ENCODE measurements around the gene NOVA2.

Gene NOVA2

DNA sequence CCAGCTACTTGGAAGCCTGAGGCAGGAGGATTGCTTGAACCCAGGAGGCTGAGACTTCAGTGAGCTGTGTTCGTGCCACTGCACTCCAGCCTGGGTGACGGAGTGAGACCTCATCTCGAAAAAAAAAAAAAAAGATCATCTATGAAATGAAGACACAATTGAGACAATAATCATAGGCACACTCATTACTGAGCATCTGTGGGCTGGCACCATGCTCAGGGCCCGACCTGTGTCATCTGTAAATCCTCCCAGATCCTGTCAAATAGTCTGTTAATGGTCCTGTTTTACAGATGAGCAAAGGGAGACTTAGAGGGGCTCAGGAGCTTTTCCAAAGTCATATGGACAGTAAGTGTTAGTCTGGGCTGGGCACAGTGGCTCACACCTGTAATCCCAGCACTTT lies 54.9 kb downstream of the NOVA2 start:
- no peak for DNase-seq
- Histone ChIP-seq H3K9ac (ENCODE audit: low read length) (no peak overlapping the region), H2BK120ac (ENCODE audit: low read depth, low read length) (no peak overlapping the region), H2BK15ac (ENCODE audit: low read depth, poor library complexity, severe bottlenecking) (no peak overlapping the region), H3K9me3 (ENCODE audit: control insufficient read depth, low read length) (no peaks in the 10 kb centered on the region), H3K23ac (ENCODE audit: low read length in 2 of 2) (no peak overlapping the region), H4K91ac (ENCODE audit: low read length) (no peak overlapping the region), H3K18ac (ENCODE audit: low read depth in 1 of 2, low read length in 2 of 2) (no peak overlapping the region), H2AFZ (ENCODE audit: low read depth, low read length) (no peak overlapping the region), H3K4ac (ENCODE audit: low read depth in 1 of 2, low read length in 2 of 2) (no peak overlapping the region), H4K8ac (ENCODE audit: low read length) (no peak overlapping the region), H3K27me3 (ENCODE audit: control insufficient read depth in 1 of 2, insufficient read depth in 1 of 2, low read length in 2 of 2) (peaks cover 9 to 49% of the 10 kb centered on the region in 2 experiments), H3K36me3 (ENCODE audit: control insufficient read depth in 1 of 2, insufficient read depth in 2 of 2, low read depth in 1 of 2, low read length in 2 of 2) (no peaks in the 10 kb centered on the region), H2BK12ac (ENCODE audit: low read length in 2 of 2) (no peak overlapping the region), H3K14ac (ENCODE audit: low read length in 2 of 2) (no peak overlapping the region), H3K4me3 (ENCODE audit: insufficient read depth in 1 of 2, low read depth in 1 of 2, low read length in 2 of 2) (no peak overlapping the region), H2BK5ac (ENCODE audit: low read depth, low read length, poor library complexity, severe bottlenecking) (no peak overlapping the region), H2AK5ac (ENCODE audit: low read length, severe bottlenecking) (no peak overlapping the region), H3K79me1 (replicated peaks; ENCODE audit: low read length, poor library complexity, severe bottlenecking) (no peaks in the 10 kb centered on the region), H3K27ac (ENCODE audit: low read length, poor library complexity, severe bottlenecking) (no peak overlapping the region), H3K4me2 (ENCODE audit: low read length, poor library complexity, severe bottlenecking) (no peak overlapping the region), H3K4me1 (ENCODE audit: control insufficient read depth, insufficient read depth, low read depth, low read length) (no peaks in the 10 kb centered on the region)
- 72% methylated on average over 3 of the region's 4 CpGs for WGBS

DNA sequence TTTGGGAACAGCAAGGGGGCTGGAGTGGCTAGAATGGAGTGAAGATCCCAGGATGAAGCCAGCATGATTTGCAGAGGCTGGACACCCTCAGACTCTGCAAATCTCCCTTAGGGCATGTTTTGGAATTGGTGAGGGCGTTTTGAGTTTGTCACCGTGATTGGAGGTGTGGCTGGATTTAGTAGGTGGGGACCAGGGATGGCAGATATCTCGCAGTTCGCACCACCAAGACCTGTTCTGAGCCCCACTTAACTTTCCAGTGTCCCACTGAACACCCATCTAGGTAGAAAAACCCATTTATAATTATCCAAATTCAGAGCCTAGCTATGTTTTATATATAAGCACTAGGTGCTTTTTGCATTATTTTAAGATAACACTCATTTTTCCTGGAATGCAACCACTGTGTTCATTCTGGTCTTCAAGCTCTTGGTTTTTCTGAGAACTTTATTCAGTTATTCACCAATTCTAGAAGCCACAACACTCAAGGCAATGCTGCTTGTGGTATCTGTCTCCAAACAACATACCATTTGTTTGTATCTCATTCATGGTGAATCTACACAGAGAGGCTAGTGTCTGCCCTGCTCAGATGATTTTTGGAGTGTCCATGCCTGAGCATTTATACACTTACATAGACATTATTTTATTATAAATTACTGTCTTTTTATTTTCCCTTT lies 56.1 kb downstream of the NOVA2 start:
- Histone ChIP-seq H3K14ac (ENCODE audit: low read length in 2 of 2) (no peak overlapping the region), H3K9me3 (ENCODE audit: control insufficient read depth, low read length) (no peaks in the 10 kb centered on the region), H4K91ac (ENCODE audit: low read length) (no peak overlapping the region), H3K4me3 (ENCODE audit: insufficient read depth in 1 of 2, low read depth in 1 of 2, low read length in 2 of 2) (no peak overlapping the region), H3K4me2 (ENCODE audit: low read length, poor library complexity, severe bottlenecking) (no peak overlapping the region), H3K27ac (ENCODE audit: low read length, poor library complexity, severe bottlenecking) (no peak overlapping the region), H3K36me3 (ENCODE audit: control insufficient read depth in 1 of 2, insufficient read depth in 2 of 2, low read depth in 1 of 2, low read length in 2 of 2) (no peaks in the 10 kb centered on the region), H2BK5ac (ENCODE audit: low read depth, low read length, poor library complexity, severe bottlenecking) (no peak overlapping the region), H3K79me1 (replicated peaks; ENCODE audit: low read length, poor library complexity, severe bottlenecking) (no peaks in the 10 kb centered on the region), H2BK120ac (ENCODE audit: low read depth, low read length) (no peak overlapping the region), H2AK5ac (ENCODE audit: low read length, severe bottlenecking) (no peak overlapping the region), H3K4ac (ENCODE audit: low read depth in 1 of 2, low read length in 2 of 2) (no peak overlapping the region), H3K4me1 (ENCODE audit: control insufficient read depth, insufficient read depth, low read depth, low read length) (no peaks in the 10 kb centered on the region), H3K18ac (ENCODE audit: low read depth in 1 of 2, low read length in 2 of 2) (no peak overlapping the region), H4K8ac (ENCODE audit: low read length) (no peak overlapping the region), H3K27me3 (ENCODE audit: control insufficient read depth in 1 of 2, insufficient read depth in 1 of 2, low read length in 2 of 2) (peaks cover 9 to 57% of the 10 kb centered on the region in 2 experiments), H2BK12ac (ENCODE audit: low read length in 2 of 2) (no peak overlapping the region), H2AFZ (ENCODE audit: low read depth, low read length) (no peak overlapping the region), H3K9ac (ENCODE audit: low read length) (no peak overlapping the region), H3K23ac (ENCODE audit: low read length in 2 of 2) (no peak overlapping the region), H2BK15ac (ENCODE audit: low read depth, poor library complexity, severe bottlenecking) (no peak overlapping the region)
- DNase-seq, result no peak
- WGBS, result 80% methylated on average over 1 of the region's 4 CpGs

DNA sequence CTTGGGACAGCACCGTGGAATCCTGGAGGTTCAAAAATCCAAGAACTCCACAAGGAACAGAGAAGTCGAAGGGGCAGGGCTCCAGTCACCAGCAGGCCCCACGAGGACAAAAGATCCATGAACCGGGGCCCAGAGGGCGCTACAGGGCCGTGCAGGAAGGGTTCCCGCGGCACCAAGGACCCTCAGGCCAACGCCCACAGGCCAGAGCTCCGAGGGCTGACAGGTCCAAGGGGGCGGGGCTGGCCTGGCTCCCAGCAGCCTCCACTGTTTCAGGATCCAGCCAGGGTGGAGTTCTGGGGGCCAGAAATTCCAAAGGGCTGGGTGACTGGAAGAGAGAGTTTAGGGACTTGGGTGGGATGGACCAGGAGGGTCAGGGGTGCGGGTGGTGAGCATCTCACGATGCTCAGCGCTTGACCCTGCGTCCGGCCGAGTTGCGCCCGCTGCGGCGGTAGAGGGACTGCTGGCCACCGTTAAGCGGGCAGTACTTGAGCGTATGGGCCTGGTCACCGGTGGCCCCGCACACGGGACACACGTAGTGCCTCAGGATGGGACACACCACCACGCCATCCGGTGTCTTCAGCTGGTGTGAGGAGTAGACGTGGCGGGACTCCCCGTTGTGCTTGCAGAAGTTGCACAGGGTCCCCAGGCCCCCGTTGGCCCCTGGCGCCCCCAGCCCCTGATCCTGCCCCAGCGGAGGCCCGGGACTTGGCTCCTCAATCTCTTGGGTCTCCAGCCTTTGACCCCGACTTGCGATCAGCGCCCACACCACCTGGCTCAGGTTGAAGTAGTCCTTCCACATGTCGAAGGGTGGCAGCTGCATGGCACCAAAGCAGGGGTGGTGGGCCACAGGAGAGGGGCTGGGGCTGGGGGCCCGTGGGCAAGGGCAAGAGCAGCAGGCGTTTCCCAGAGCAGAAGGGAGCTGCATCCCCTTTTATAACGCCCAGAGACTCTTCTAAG lies 59.5 kb downstream of the NOVA2 start, which contains the start of gene NANOS2:
Gene NANOS2, minus strand, starts transcription at position 905 of the 957 bp plus-strand sequence. Its CDS starts 85 bp downstream, at position 820.
- H3K9me3 ChIP-seq (ENCODE audit: control insufficient read depth, low read length), result no peaks in the 10 kb centered on the region
- H2AFZ ChIP-seq (ENCODE audit: low read depth, low read length), result no peak within 1 kb of the TSS
- H3K4ac ChIP-seq (ENCODE audit: low read depth in 1 of 2, low read length in 2 of 2), result no peak within 1 kb of the TSS
- no peak within 1 kb of the TSS for H3K14ac ChIP-seq (ENCODE audit: low read length in 2 of 2)
- no peak within 1 kb of the TSS for H2BK120ac ChIP-seq (ENCODE audit: low read depth, low read length)
- no peak within 1 kb of the TSS for H3K27ac ChIP-seq (ENCODE audit: low read length, poor library complexity, severe bottlenecking)
- H3K4me3 ChIP-seq (ENCODE audit: insufficient read depth in 1 of 2, low read depth in 1 of 2, low read length in 2 of 2), result no peak within 1 kb of the TSS
- H2BK15ac ChIP-seq (ENCODE audit: low read depth, poor library complexity, severe bottlenecking), result no peak within 1 kb of the TSS
- no peak for DNase-seq
- WGBS, result 70% methylated on average over 44 of the region's 44 CpGs
- no peak within 1 kb of the TSS for H3K23ac ChIP-seq (ENCODE audit: low read length in 2 of 2)
- no peak within 1 kb of the TSS for H2BK12ac ChIP-seq (ENCODE audit: low read length in 2 of 2)
- H2BK5ac ChIP-seq (ENCODE audit: low read depth, low read length, poor library complexity, severe bottlenecking), result no peak within 1 kb of the TSS
- no peaks in the 10 kb centered on the region for H3K79me1 ChIP-seq (replicated peaks; ENCODE audit: low read length, poor library complexity, severe bottlenecking)
- H3K4me2 ChIP-seq (ENCODE audit: low read length, poor library complexity, severe bottlenecking), result no peak within 1 kb of the TSS
- H4K91ac ChIP-seq (ENCODE audit: low read length), result no peak within 1 kb of the TSS
- H3K4me1 ChIP-seq (ENCODE audit: control insufficient read depth, insufficient read depth, low read depth, low read length), result no peaks in the 10 kb centered on the region
- no peak within 1 kb of the TSS for H4K8ac ChIP-seq (ENCODE audit: low read length)
- peaks cover 5 to 62% of the 10 kb centered on the region in 2 experiments for H3K27me3 ChIP-seq (ENCODE audit: control insufficient read depth in 1 of 2, insufficient read depth in 1 of 2, low read length in 2 of 2)
- no peaks in the 10 kb centered on the region for H3K36me3 ChIP-seq (ENCODE audit: control insufficient read depth in 1 of 2, insufficient read depth in 2 of 2, low read depth in 1 of 2, low read length in 2 of 2)
- H2AK5ac ChIP-seq (ENCODE audit: low read length, severe bottlenecking), result no peak within 1 kb of the TSS
- no peak within 1 kb of the TSS for H3K9ac ChIP-seq (ENCODE audit: low read length)
- H3K18ac ChIP-seq (ENCODE audit: low read depth in 1 of 2, low read length in 2 of 2), result no peak within 1 kb of the TSS

DNA sequence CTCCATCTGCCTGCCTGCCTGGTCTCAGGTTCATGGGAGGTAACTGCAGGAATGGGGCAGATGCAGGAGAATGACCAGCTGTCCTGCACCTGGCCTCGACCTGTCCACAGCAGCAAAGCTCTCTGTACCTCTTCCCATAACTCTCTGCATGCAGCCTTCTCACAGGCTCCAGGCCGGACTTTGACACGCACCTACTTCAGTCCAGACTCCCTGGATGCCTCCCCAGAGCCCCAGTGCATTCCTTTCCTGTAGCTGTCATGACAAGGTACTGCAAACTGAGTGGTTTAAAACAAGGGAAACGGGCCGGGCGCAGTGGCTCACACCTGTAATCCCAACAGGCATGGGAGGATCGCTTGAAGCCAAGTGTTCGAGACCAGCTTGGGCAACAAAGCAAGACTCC lies 62.4 kb downstream of the NOVA2 start:
- Histone ChIP-seq H3K4me2 (ENCODE audit: low read length, poor library complexity, severe bottlenecking) (no peak overlapping the region), H2BK5ac (ENCODE audit: low read depth, low read length, poor library complexity, severe bottlenecking) (no peak overlapping the region), H3K18ac (ENCODE audit: low read depth in 1 of 2, low read length in 2 of 2) (no peak overlapping the region), H3K36me3 (ENCODE audit: control insufficient read depth in 1 of 2, insufficient read depth in 2 of 2, low read depth in 1 of 2, low read length in 2 of 2) (no peaks in the 10 kb centered on the region), H3K79me1 (replicated peaks; ENCODE audit: low read length, poor library complexity, severe bottlenecking) (no peaks in the 10 kb centered on the region), H2AK5ac (ENCODE audit: low read length, severe bottlenecking) (no peak overlapping the region), H4K91ac (ENCODE audit: low read length) (no peak overlapping the region), H2BK15ac (ENCODE audit: low read depth, poor library complexity, severe bottlenecking) (no peak overlapping the region), H3K9me3 (ENCODE audit: control insufficient read depth, low read length) (no peaks in the 10 kb centered on the region), H3K14ac (ENCODE audit: low read length in 2 of 2) (no peak overlapping the region), H3K27me3 (ENCODE audit: control insufficient read depth in 1 of 2, insufficient read depth in 1 of 2, low read length in 2 of 2) (peaks cover 0 to 44% of the 10 kb centered on the region in 2 experiments), H3K23ac (ENCODE audit: low read length in 2 of 2) (peak overlapping the region in 1 of 2 experiments; percentile 17), H2BK120ac (ENCODE audit: low read depth, low read length) (no peak overlapping the region), H3K4me1 (ENCODE audit: control insufficient read depth, insufficient read depth, low read depth, low read length) (no peaks in the 10 kb centered on the region), H2BK12ac (ENCODE audit: low read length in 2 of 2) (no peak overlapping the region), H3K4ac (ENCODE audit: low read depth in 1 of 2, low read length in 2 of 2) (no peak overlapping the region), H3K27ac (ENCODE audit: low read length, poor library complexity, severe bottlenecking) (no peak overlapping the region), H2AFZ (ENCODE audit: low read depth, low read length) (no peak overlapping the region), H3K4me3 (ENCODE audit: insufficient read depth in 1 of 2, low read depth in 1 of 2, low read length in 2 of 2) (no peak overlapping the region), H4K8ac (ENCODE audit: low read length) (no peak overlapping the region), H3K9ac (ENCODE audit: low read length) (no peak overlapping the region)
- 72% methylated on average over 8 of the region's 8 CpGs for WGBS
- DNase-seq, result no peak

All from mesenchymal stem cell (in vitro differentiated cells and primary cell).